Erythroblast (primary cell): ENCODE measurements around the gene GP5.

ENCODE experiments used
- GATA1 ChIP-seq: IDR thresholded peaks from 2 replicates; pipeline ENCODE4 v1.6.1; 2011; ENCODE audit warnings: low read depth, mild to moderate bottlenecking, control low read depth, low read length, moderate library complexity
- POLR2A ChIP-seq: IDR thresholded peaks from 2 replicates; pipeline ENCODE4 v1.6.1; 2011; ENCODE audit warnings: mild to moderate bottlenecking, low read length

DNA sequence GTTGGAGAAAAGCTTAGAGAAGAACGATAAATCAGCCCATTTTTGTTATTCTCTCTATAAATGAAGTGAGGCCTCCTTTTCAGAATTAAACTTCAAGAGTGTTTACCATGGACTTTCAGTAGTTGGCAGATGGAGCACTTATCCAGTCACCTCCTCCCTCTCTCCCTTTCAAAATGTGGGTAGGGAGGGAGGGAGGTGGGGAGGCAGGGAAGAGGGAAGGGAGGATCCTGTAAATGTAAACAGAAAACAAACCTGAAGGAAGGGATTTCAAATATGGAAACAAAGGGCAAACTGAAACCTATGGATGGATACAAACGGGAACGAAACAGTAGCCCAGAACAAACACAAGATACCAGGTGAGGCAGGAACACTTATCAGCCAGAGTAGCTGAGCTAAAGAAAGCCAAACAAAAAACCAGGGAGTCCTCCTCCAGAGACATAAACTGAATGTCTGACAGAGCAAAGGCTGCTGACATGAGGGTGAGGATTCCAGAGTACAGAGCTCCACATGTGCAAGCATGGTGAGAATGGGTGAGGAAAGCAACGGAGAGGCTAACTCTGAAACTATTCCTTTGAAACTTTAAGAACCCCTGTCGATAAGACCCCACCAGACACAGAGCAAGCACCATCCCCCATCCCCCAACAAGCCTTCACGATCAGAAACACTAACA, 41.0 kb upstream of the GP5 start:
- no peak for TF ChIP-seq POLR2A
- TF ChIP-seq GATA1, result no peak
